Measurements from ENCODE around the gene DENND4A. TPM values are rescaled to one million over a fixed set of nuclear protein-coding genes. Genes with fewer than 3 reads are reported as not detected.
A peak's percentile ranks its signal among the peaks of the same experiment; 100 is the strongest.

The DENND4A gene
- total and polyA plus RNA-seq, 4 donors = 7.0 to 52.8 (median 17.4) TPM

- no peak for ATAC-seq (ENCODE audit: insufficient read depth, low FRiP score)
- WGBS, 2 donors = 88 to 98% methylated on average over 2 of the region's 2 CpGs
These were observed 79.7 kb downstream of the DENND4A start for GRCh38 chr15:65712415-65712814.

GRCh38 chr15:65695081-65695480, 97.0 kb downstream of the DENND4A start:
- Histone ChIP-seq H3K9ac (ENCODE audit: insufficient read depth in 1 of 2, low read length in 2 of 2) (no peak overlapping the region), H3K27ac (ENCODE audit: low read depth in 1 of 2, low read length in 1 of 2) (no peak overlapping the region), H3K9me3 (ENCODE audit: control insufficient read depth in 4 of 4, insufficient read depth in 3 of 4, low read length in 3 of 4) (no peaks in the 10 kb centered on the region), H3K4me3 (no peak overlapping the region), H3K36me3 (ENCODE audit: control insufficient read depth in 4 of 4, insufficient read depth in 4 of 4, low read length in 4 of 4) (peaks cover 9 to 20% (median 14%) of the 10 kb centered on the region in 4 donors), H3K27me3 (ENCODE audit: control insufficient read depth in 3 of 3, insufficient read depth in 3 of 3, low read length in 2 of 3) (no peaks in the 10 kb centered on the region), H3K4me1 (ENCODE audit: control insufficient read depth in 5 of 5, insufficient read depth in 5 of 5, low read length in 5 of 5) (peaks cover 0 to 10% (median 0%) of the 10 kb centered on the region in 5 donors)
- TF ChIP-seq CTCF (IDR thresholded peaks at IDR 0.05; ENCODE audit: control extremely low read depth, extremely low read depth) = no peak
- no peak for ATAC-seq (ENCODE audit: insufficient read depth, low FRiP score)
- peak; percentile 58 to 90 (median 84) for DNase-seq
- 90 to 94% methylated on average over 2 of the region's 2 CpGs for WGBS, 2 donors

More at GRCh38 chr15:65712415-65712814, 79.7 kb downstream of the DENND4A start:
- TF ChIP-seq CTCF (IDR thresholded peaks at IDR 0.05; ENCODE audit: control extremely low read depth, extremely low read depth) = no peak
- Histone ChIP-seq H3K4me3 (no peak overlapping the region), H3K27ac (ENCODE audit: low read depth in 1 of 2, low read length in 1 of 2) (no peak overlapping the region), H3K9ac (ENCODE audit: insufficient read depth in 1 of 2, low read length in 2 of 2) (no peak overlapping the region), H3K4me1 (ENCODE audit: control insufficient read depth in 5 of 5, insufficient read depth in 5 of 5, low read length in 5 of 5) (no peaks in the 10 kb centered on the region), H3K36me3 (ENCODE audit: control insufficient read depth in 4 of 4, insufficient read depth in 4 of 4, low read length in 4 of 4) (peaks cover 5 to 20% (median 13%) of the 10 kb centered on the region in 4 donors), H3K9me3 (ENCODE audit: control insufficient read depth in 4 of 4, insufficient read depth in 3 of 4, low read length in 3 of 4) (peaks cover 0 to 1% (median 0%) of the 10 kb centered on the region in 4 donors), H3K27me3 (ENCODE audit: control insufficient read depth in 3 of 3, insufficient read depth in 3 of 3, low read length in 2 of 3) (no peaks in the 10 kb centered on the region)
- DNase-seq = no peak

GRCh38 chr15:65690778-65691177, 101.3 kb downstream of the DENND4A start:
- DNase-seq = no peak
- Histone ChIP-seq H3K9me3 (ENCODE audit: control insufficient read depth in 4 of 4, insufficient read depth in 3 of 4, low read length in 3 of 4) (no peaks in the 10 kb centered on the region), H3K36me3 (ENCODE audit: control insufficient read depth in 4 of 4, insufficient read depth in 4 of 4, low read length in 4 of 4) (peaks cover 10 to 29% (median 12%) of the 10 kb centered on the region in 4 donors), H3K27ac (ENCODE audit: low read depth in 1 of 2, low read length in 1 of 2) (no peak overlapping the region), H3K9ac (ENCODE audit: insufficient read depth in 1 of 2, low read length in 2 of 2) (no peak overlapping the region), H3K27me3 (ENCODE audit: control insufficient read depth in 3 of 3, insufficient read depth in 3 of 3, low read length in 2 of 3) (no peaks in the 10 kb centered on the region), H3K4me3 (no peak overlapping the region), H3K4me1 (ENCODE audit: control insufficient read depth in 5 of 5, insufficient read depth in 5 of 5, low read length in 5 of 5) (peaks cover 0 to 10% (median 0%) of the 10 kb centered on the region in 5 donors)
- 79 to 90% methylated on average over 4 of the region's 4 CpGs for WGBS, 2 donors
- ATAC-seq (ENCODE audit: insufficient read depth, low FRiP score) = no peak
- TF ChIP-seq CTCF (IDR thresholded peaks at IDR 0.05; ENCODE audit: control extremely low read depth, extremely low read depth) = no peak

- H3K4me1 ChIP-seq (ENCODE audit: control insufficient read depth in 5 of 5, insufficient read depth in 5 of 5, low read length in 5 of 5) = peaks cover 0 to 6% (median 0%) of the 10 kb centered on the region in 5 donors
- no peaks in the 10 kb centered on the region for H3K27me3 ChIP-seq (ENCODE audit: control insufficient read depth in 3 of 3, insufficient read depth in 3 of 3, low read length in 2 of 3)
- H3K36me3 ChIP-seq (ENCODE audit: control insufficient read depth in 4 of 4, insufficient read depth in 4 of 4, low read length in 4 of 4) = peaks cover 10 to 26% (median 12%) of the 10 kb centered on the region in 4 donors
- TF ChIP-seq CTCF (IDR thresholded peaks at IDR 0.05; ENCODE audit: control extremely low read depth, extremely low read depth) = no peak
- H3K9ac ChIP-seq (ENCODE audit: insufficient read depth in 1 of 2, low read length in 2 of 2) = no peak overlapping the region
- ATAC-seq (ENCODE audit: insufficient read depth, low FRiP score) = no peak
- no peaks in the 10 kb centered on the region for H3K9me3 ChIP-seq (ENCODE audit: control insufficient read depth in 4 of 4, insufficient read depth in 3 of 4, low read length in 3 of 4)
- WGBS, 2 donors = 84 to 93% methylated on average over 1 of the region's 1 CpG
- no peak overlapping the region for H3K27ac ChIP-seq (ENCODE audit: low read depth in 1 of 2, low read length in 1 of 2)
- no peak overlapping the region for H3K4me3 ChIP-seq
- DNase-seq = no peak
These were observed 101.9 kb downstream of the DENND4A start for GRCh38 chr15:65690173-65690572.

All from lung (tissue), 12 donors.